HG03520 (cell line): Measurements from ENCODE around the gene UBTD2.
A peak's percentile ranks its signal among the peaks of the same experiment; 100 is the strongest.
"Not testable (repeated sequence)": the region's sequence is repeated elsewhere in the genome, so short reads cannot be mapped to it uniquely, and the experiment has no call there.

ENCODE experiments used
- ATAC-seq: cut with Tn5 transposase; IDR thresholded peaks from one replicate; pipeline ENCODE4 v1.9.1; 2021; ENCODE audit warnings: mild to moderate bottlenecking, moderate library complexity; ENCODE audit not compliant: unreplicated experiment

UBTD2 gene, protein sequence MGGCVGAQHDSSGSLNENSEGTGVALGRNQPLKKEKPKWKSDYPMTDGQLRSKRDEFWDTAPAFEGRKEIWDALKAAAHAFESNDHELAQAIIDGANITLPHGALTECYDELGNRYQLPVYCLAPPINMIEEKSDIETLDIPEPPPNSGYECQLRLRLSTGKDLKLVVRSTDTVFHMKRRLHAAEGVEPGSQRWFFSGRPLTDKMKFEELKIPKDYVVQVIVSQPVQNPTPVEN

DNA sequence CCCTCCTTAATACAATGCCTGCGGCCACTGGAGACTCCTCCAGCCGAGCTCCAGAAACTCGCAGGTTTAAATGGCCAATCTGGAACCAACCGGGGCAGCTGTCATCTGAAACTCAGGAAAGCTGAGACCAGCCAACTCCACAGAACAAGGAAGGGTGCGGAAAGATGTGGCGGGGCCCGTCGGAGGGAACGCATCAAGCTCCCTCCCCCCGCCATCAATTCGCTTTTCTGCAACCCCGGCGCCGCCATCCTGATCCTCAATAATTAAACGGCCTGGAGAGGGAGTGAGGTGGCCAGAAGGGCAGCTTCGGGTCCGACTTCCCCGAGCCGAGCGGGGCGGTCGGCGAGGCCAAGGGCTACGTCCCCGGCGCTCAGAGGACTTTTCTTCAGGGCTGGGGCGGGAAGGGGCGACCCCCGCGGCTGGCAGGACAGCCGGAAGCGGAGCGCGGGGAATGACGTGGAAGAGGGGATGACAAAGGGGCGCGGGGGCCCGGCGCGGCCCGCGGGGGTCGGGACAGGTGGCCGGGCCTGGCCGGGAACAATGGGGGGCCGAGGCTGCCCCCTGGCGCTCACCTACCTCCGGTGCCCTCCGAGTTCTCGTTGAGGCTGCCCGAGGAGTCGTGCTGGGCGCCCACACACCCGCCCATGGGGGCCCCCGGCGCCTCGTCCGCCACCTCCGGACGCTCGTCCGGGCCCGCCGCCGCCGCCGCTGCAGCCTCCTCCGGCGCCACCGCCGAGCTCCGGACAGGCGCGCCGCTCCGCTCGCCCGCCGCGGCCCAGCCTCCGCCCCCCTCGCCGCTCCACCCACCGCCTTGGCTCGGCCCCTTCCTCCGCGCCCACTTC lies at the start of gene UBTD2:
UBTD2 (minus strand) TSS at position 745 of the 842 bp plus-strand sequence; CDS start at position 646, 99 bp downstream.
- ATAC-seq, result peak; percentile 85

DNA sequence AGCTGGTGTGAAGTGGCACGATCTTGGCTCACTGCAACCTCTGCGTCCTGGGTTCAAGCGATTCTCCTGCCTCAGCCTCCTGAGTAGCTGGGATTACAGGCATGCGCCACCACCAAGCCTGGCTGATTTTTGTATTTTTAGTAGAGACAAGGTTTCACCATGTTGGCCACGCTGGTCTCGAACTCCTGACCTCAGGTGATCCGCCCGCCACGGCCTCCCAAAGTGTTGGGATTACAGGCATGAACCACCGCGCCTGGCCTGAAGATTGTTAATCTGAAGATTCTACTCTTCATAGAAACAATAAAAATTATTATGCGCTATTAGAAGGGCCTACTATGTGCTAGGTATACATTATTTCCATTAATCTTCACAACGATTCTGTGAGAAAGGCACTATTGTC lies 43.3 kb upstream of the UBTD2 start:
- ATAC-seq, result not testable (repeated sequence)

DNA sequence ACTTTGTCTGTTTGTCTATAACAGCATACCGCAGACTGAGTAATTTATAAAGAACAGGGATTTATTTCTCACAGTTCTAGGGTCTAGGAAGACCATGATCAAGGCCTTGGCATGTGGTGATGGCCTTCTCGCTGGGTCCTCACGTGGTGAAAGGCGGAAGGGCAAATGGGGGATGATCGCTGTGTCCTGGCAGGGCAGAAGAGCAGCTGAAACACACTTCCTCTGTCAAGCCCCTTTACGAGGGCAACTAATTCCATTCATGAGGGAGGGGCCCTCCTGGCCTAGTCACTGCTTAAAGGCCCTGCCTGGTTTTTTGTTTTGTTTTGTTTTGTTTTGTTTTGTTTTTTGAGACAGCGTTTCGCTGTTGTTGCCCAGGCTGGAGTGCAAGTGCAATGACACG lies 41.9 kb upstream of the UBTD2 start:
- no peak for ATAC-seq

DNA sequence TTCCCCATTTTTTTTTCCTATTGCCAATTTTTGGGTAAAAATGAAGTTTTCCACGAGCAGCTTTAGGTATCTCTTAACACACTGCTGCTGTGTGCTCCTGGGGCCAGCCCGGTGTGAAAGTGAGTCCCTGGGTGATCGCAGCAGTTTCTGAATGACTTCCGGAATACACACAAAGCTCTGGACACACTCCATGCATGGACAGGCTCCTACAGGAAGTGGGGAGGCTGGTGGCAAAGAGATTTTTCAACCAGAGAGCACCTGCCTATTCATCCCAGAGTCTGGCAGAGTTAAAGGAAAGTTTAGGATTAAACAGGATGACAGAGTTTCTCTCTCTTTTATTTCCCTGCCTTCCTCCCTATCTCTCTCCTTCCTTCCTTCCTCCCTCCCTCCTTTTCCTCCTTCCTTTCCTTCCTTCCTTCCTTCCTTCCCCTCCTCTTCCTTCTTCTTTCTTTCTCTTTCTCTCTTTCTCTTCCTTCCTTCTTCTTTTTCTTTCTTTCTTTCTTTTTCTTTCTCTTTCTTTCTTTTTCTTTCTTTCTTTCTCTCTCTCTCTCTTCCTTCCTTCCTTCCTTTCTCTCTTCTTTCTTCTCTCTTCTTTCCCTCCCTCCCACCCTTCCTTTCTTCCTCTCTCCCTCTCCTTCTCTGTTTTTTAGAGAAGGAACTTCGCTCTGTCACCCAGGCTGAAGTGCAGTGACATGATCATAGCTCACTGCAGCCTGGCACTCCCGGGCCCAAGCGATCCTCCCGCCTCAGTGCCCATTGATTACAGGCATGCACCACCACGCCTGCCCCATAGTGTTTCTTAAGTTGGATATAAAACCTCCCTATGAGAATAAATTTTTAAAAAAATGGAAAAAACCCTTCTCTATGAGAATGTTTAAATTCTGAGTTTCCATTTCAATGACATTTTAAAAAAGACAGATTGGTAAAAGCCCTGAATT lies 38.7 kb upstream of the UBTD2 start:
- peak; percentile 62 for ATAC-seq

DNA sequence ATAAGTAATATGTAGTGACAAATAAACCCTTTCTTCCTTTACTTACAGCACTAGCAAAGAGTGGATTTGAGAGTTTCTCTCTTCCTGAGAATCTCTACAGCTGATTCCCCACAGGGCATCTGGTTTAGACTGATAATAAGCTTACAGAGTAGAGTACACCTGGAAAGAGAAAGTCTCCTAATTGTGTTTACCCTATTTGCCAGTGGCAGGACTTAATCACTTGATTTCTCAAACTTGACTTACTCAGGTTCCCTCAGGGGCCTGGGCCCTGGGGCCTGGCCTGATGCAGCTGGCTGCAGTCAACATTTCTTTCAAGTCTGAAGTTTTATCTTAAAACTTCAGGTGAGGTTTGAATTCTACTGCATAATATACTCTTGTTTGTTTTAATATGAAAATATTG lies 38.0 kb upstream of the UBTD2 start:
- no peak for ATAC-seq

DNA sequence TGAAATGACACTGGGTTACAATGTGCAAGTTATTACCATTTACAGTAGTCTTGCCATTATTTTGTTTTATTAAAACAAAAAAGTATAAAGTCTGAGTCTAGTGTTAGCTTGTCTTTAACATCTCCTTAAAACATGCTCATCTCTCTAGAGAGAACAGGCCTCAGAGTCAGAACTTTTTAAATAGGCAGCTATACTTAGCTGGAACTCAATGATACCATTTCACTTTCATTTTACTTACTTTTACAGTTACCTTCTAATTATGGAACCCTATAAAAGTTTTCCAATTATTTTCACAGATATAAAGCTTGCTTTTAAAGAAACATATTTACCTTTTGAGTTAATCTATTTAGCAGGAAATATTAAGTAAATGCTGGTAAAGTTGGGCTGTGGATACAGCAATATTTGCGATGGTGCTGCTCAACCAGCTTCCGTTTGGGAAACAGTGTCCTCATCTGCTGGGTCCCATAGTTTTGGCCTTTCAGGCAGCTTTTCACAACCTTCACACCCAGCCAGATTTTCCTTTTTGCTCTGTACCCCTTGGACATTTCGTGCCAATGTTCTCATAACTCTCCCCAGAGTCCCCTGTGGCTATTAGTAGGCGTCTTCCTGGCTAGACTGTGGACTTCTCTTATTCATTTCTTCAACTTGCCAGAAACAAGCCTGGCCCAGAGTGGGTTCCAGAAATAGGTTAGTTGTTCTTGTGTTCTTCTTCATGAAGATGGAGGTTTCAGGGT lies 36.3 kb upstream of the UBTD2 start:
- ATAC-seq, result no peak

DNA sequence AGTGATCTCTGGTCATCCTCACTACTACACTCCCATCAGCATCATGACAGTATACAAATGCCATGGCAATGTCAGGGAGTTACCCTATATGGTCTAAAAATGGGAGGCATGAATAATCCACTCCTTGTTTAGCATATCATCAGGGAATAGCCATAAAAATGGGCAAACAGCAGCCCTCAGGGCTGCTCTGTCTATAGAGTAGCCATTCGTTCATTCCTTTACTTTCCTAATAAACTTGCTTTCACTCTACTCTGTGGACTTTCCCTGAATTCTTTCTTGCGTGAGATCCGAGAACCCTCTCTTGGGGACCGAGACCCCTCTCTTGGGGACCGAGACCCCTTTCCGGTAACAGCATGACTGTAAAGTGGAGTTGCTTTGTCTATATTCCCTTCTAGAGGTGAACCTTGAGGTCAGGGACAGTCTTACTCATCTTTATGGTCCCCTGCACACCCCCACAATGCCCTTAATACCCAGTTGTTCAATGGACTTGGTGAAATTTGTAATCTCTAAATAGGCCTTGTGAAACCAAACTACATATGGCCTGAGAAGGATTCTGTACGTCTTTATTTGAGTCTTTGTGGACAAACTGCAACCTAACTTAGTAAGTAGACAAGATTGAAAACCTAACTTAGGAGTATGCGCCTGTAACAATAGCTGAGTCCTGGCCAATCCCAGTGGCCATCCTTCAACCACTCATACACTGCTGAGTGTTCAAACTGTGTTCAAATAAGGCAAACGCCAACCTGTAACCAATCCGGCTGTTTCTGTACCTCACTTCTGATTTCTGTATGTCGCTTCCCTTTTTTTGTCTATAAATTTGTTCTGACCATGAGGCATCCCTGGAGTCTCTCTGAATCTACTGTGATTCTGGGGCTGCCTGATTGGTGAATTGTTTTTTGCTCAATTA lies 32.3 kb upstream of the UBTD2 start:
- peak; percentile 63 for ATAC-seq

DNA sequence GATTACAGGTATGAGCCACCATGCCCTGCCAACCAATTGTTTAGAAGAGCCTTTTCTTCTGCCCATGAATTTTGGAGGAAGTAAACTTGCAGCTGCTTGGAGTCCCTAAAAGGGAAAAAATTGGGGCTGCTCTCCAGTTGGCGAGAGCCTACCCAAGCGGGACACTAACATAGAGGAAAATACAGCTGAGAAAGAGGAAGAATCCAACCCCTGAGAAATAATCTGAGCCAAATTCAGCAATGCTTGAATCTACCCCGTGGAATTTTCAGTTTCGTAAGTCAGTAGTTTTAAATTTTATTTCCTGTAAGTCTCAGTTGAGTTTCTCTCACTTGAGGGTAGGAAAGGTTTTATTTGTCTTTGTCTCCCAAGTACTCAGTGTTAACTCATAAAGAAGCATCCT lies 30.4 kb upstream of the UBTD2 start:
- no peak for ATAC-seq

DNA sequence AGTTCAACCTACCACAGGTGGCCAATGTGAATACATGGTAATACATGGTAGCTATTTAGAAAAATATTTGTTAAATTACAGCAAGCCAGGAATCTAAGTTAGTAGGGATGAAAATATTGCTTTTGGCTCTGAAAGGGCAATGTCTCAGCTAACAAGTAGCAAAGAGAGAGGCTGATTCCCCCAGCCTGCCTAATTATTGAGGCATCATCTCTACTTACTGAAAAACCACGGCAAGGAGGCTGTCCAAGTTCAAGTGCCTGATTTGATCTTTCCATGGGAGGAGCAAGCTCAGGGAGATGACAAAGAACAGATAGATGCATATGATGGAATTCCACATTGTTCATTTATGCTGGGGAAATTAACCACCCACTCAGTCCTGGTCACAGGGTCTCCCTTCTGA lies 28.7 kb upstream of the UBTD2 start:
- ATAC-seq, result no peak

DNA sequence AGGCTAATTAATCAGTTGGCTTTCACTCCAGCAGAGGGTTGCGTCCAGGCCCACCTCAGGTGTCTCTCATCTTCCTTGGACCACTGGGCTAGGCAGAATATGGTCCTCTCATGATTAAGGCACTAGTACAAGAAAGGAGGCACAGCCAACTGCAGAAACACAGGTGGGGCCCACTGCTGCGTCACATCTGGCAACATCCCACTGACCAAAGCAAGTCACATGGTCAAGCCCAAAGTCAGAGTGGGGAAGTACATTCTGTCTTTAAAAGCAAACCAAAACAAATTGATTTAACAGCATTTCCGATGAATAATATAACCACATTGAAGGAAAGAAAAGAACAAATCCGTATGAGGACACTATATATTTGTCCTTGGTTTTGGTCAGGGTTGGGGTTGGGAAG lies 28.0 kb upstream of the UBTD2 start:
- ATAC-seq, result no peak

DNA sequence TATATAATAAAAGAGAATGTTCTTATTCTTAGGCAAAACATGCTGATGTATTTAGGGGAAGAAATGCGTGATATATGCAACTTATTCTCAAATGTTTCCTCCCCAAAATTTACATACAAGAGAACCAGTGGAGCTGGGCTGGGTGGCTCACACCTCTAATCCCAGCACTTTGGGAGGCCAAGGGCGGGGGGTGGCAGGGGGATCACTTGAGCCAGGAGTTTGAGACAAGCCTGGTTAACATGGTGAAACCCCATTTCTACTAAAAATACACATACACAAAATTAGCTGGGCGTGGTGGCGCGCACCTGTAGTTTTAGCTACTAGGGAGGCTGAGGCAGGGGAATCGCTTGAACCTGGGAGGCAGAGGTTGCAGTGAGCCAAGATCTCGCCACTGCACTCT lies 27.5 kb upstream of the UBTD2 start:
- no peak for ATAC-seq

DNA sequence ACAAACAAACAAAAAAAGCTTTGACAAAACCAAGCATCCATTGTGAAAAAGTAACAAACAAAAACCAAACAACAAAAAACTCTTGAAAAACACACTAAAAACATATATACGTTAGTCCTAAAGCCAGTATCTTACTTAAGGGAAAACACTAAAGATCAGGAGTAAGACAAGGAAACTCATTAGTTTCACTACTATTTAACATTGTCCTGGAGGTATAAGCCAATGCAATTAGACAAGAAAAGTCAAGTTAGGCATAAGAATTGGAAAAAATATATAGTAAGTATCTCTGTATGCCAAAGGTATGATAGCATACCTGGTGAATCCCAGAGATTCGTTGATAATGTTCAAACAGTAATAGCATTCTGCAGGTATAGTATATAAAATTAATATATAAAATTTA lies 21.8 kb upstream of the UBTD2 start:
- ATAC-seq, result no peak

DNA sequence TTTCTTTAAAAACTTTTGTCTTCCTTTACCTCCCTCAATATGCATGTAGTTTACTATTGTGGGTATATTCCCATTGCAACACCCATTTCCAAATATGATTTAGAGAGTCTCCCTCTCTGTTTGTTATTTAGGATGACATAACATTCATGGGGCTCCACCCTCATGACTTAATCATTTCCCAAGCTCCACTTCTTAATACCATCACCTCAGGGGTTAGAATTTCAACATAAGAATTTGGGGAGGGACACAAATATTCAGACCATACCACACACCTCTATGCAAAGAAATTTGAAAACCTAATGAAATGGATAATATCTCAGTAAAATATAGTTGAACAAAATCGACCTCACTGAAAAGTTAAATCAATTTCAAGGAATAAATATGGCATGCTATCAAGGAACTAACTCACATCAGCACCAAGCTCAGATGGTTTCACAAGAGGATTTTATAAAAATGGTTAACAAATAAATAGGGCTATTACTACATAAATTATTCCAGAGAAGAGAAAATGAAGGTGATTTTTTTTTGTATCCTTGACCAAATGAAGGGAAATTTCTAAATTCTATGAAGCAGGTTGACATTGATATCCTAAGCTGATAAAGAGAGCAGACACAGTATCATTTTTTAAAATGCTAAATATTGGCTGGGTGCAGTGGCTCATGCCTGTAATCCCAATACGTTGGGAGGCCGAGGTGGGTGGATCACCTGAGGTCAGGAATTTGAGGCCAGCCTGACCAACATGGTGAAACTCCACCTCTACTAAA lies 20.2 kb upstream of the UBTD2 start:
- ATAC-seq, result no peak

DNA sequence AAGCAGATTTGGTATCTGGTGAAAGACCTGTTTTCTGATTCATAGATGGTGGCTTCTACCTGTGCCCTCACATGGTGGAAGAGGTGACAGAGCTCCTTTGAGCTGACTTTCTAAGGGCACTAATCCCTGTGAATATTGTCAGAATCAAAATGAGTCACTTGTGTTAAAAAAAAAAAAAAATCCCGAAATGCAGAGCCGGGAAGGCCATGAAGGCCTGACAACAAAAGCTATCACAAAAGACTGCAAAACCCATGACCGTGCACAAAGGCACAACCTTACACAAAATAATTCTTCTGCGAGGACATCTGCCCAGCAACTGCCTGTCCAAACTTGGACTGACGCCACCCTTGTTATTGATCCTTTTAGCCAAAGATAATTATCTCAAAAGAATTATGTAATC lies 19.6 kb upstream of the UBTD2 start:
- no peak for ATAC-seq

DNA sequence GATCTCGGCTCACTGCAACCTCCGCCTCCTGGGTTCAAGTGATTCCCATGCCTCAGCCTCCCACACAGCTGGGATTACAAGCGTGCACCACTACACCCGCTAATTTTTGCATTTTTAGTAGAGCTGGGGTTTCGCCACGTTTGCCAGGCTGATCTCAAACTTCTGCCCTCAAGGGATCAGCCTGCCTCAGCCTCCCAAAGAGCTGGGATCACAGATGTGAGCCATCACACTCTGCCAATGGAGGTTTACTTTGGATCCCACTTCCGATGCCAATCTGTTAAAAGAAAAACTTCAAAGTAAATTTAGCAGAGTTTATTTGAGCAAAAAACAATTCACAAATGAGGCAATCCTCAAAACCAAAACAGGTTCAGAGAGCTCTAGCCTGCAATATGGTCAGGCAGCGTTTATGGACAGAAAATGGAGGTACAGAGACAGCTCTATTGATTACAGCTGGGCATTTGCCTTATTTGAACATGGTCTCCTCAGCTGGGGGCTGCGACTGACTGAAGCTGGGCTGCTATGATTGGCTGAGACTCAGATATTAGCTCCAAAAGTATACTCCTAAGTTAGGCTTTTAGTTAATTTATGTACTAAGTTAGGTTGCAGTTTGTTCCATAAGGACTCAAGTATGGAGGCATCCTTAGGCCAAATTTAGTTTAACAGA lies 18.6 kb upstream of the UBTD2 start:
- no peak for ATAC-seq

DNA sequence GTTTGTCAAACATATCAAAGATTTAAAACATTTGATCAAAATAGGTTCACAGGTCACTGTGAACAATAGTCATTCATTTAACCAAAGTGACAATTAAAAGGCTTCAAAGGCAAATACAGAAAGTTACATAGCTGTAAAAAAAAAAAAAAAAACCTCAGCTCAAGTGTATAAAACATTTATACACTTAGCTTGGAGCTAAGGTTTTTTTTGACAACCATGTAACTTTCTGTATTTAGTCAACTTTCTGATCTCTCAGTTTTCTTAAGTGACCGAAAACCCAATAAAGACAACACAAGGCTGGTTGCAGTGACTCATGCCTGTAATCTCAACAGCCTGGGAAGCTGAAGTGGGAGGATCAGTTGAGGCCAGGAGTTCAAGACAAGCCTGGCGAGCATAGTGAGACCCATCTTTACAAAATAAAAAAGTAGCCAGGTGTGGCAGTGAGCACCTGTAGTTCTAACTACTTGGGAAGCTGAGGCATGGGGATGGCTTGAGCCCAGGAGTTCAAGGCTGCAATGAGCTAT lies 16.4 kb upstream of the UBTD2 start:
- no peak for ATAC-seq

DNA sequence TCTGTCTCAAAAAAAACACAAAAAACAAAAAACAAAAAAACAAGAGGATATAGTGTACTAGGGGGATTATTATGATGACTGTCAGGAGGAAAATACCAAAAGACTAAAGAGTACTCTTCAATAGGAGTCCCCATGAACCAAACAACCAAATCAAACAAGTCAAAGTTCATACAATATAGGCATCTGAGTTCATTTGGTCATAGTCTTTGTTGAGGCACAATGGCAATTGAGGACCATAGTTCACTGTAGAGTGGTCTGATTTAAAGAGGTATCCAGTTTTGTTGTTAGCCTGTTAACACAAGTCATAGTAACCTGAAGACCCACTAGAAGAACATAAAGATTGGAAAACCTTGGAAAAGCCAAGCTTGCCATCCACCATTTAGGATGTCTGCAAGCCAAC lies 11.3 kb upstream of the UBTD2 start:
- ATAC-seq, result no peak

DNA sequence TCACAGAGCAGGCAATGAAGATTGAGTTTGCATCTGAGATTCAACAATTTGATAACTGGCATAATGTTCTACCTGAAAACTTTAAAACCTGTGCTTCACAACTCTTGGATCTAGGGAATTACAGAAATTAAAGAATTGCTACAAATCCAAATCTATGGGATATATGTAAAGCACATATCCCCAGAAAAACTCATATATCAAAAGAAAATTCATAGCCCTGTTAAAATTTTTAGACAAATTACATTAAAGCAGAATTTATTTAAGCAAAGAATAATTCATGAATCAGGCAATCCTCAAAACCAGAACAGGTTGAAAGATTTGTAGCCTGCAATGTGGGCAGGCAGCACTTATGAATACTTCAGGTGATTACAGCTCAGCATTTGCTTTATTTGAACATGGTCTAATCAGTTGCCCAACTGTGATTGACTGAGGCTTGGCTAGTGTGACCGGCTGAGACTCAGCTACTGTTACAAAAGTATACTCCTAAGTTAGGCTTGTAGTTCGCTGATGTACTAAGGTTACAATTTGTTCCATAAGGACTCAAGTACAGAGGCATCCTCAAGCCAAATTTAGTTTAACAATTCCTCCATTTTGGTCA lies 10.3 kb upstream of the UBTD2 start:
- no peak for ATAC-seq
